IMR-90 (cell line): ENCODE data around the gene PIGM. TPM values are rescaled to one million over a fixed set of nuclear protein-coding genes. Genes with fewer than 3 reads are reported as not detected.

ENCODE experiments used
- ATAC-seq: fragments of 200-7000 bp; cut with Tn5 transposase; 2 replicates; pipeline ENCODE4 v1.9.1; 2020; ENCODE audit warnings: low read depth, mild to moderate bottlenecking, moderate library complexity
- BruUV-seq: library from RNA; stranded (reverse); fragments of 400-500 nt; replicated peaks from 2 replicates; lab custom pipeline; 2021; lab: Mats Ljungman, UMichigan
- CTCF ChIA-PET: fragments of 300-600 bp; formaldehyde crosslinking; extraction: SDS; loops from one replicate; lab custom pipeline; 2021; ENCODE audit warnings: antibody characterized with exemption; lab: Yijun Ruan, JAX
- POLR2A ChIA-PET: fragments of 300-600 bp; sonication (Branson Sonifier 250); formaldehyde crosslinking; loops from one replicate; lab custom pipeline; 2022; ENCODE audit warnings: antibody characterized with exemption; ENCODE audit not compliant: unreplicated experiment; lab: Charles Lee
- DNase-seq: peaks from one replicate; pipeline ENCODE4 v3.0.0; 2013
- H2AFZ ChIP-seq: replicated peaks from 2 replicates; pipeline ENCODE3; 2013; ENCODE audit warnings: low read length, mild to moderate bottlenecking; ENCODE audit not compliant: poor library complexity
- H2AK5ac ChIP-seq: 2 replicates; pipeline ENCODE4 v1.6.1; 2013; ENCODE audit warnings: low read depth, low read length, inconsistent platforms
- H2AK9ac ChIP-seq: replicated peaks from 2 replicates; pipeline ENCODE3; 2013; ENCODE audit warnings: mild to moderate bottlenecking, low read depth, low read length, moderate library complexity; ENCODE audit not compliant: poor library complexity
- H2BK120ac ChIP-seq: 2 replicates; pipeline ENCODE4 v1.6.1; 2013; ENCODE audit warnings: low read depth, low read length, inconsistent platforms
- H2BK15ac ChIP-seq: 3 replicates; pipeline ENCODE4 v1.6.1; 2013; ENCODE audit warnings: low read depth, low read length, inconsistent platforms
- H2BK20ac ChIP-seq: 2 replicates; pipeline ENCODE4 v1.6.1; 2013; ENCODE audit warnings: low read depth, mild to moderate bottlenecking, inconsistent platforms, low read length, moderate library complexity
- H2BK5ac ChIP-seq: 2 replicates; pipeline ENCODE4 v1.6.1; 2013; ENCODE audit warnings: mild to moderate bottlenecking, low read depth, low read length, inconsistent platforms; ENCODE audit not compliant: poor library complexity, severe bottlenecking
- H3K14ac ChIP-seq: replicated peaks from 2 replicates; pipeline ENCODE4 v1.6.1; 2013; ENCODE audit warnings: low read depth, low read length, inconsistent platforms
- H3K18ac ChIP-seq: 2 replicates; pipeline ENCODE4 v1.6.1; 2013; ENCODE audit warnings: low read depth, low read length, control low read depth
- H3K23ac ChIP-seq: 2 replicates; pipeline ENCODE4 v1.6.1; 2013; ENCODE audit warnings: low read depth, low read length, inconsistent platforms
- H3K27ac ChIP-seq: 2 replicates; pipeline ENCODE4 v1.5.1; 2013; ENCODE audit warnings: mild to moderate bottlenecking, control low read depth, low read length; ENCODE audit not compliant: insufficient read depth
- H3K27me3 ChIP-seq: 2 replicates; pipeline ENCODE4 v1.6.1; 2013; ENCODE audit warnings: low read length; ENCODE audit not compliant: control insufficient read depth, insufficient read depth
- H3K36me3 ChIP-seq: 2 replicates; pipeline ENCODE4 v1.6.1; 2013; ENCODE audit warnings: low read length, mixed read lengths; ENCODE audit not compliant: control insufficient read depth, insufficient read depth
- H3K4ac ChIP-seq: 2 replicates; pipeline ENCODE4 v1.6.1; 2013; ENCODE audit warnings: low read depth, low read length, inconsistent platforms
- H3K4me1 ChIP-seq: 2 replicates; pipeline ENCODE4 v1.6.1; 2013; ENCODE audit warnings: low read length, mixed read lengths; ENCODE audit not compliant: control insufficient read depth, insufficient read depth
- H3K4me2 ChIP-seq: 2 replicates; pipeline ENCODE4 v1.6.1; 2013; ENCODE audit warnings: low read depth, mild to moderate bottlenecking, control low read depth, low read length, moderate library complexity
- H3K4me3 ChIP-seq: 2 replicates; pipeline ENCODE4 v1.5.1; 2013; ENCODE audit warnings: low read depth, mild to moderate bottlenecking, control low read depth, low read length, moderate library complexity; ENCODE audit not compliant: insufficient read depth
- H3K56ac ChIP-seq: 2 replicates; pipeline ENCODE4 v1.6.1; 2013; ENCODE audit warnings: low read length, inconsistent platforms; ENCODE audit not compliant: insufficient read depth; ENCODE audit errors: extremely low read depth
- H3K79me1 ChIP-seq, 2 experiments: 2 replicates each; pipeline ENCODE4 v1.6.1; 2013; ENCODE audit warnings: low read length in 2 of 2, inconsistent platforms in 1 of 2, low read depth in 1 of 2
- H3K9ac ChIP-seq: 2 replicates; pipeline ENCODE4 v1.6.1; 2013; ENCODE audit warnings: low read depth, low read length, control low read depth
- H3K9me1 ChIP-seq: 2 replicates; pipeline ENCODE4 v1.6.1; 2013; ENCODE audit warnings: low read length, inconsistent platforms; ENCODE audit not compliant: insufficient read depth
- H3K9me3 ChIP-seq: 2 replicates; pipeline ENCODE4 v1.6.1; 2013; ENCODE audit warnings: low read length; ENCODE audit not compliant: control insufficient read depth, insufficient read depth
- H4K20me1 ChIP-seq: 2 replicates; pipeline ENCODE4 v1.6.1; 2013; ENCODE audit warnings: low read length, inconsistent platforms; ENCODE audit not compliant: insufficient read depth
- H4K5ac ChIP-seq: 2 replicates; pipeline ENCODE4 v1.6.1; 2013; ENCODE audit warnings: mild to moderate bottlenecking, low read depth, low read length, control low read depth
- H4K8ac ChIP-seq, 2 experiments: 2 replicates each; pipeline ENCODE4 v1.6.1; 2013; ENCODE audit warnings: low read depth in 2 of 2, low read length in 2 of 2, control low read depth in 1 of 2, inconsistent platforms in 1 of 2
- H4K91ac ChIP-seq: 2 replicates; pipeline ENCODE4 v1.6.1; 2013; ENCODE audit warnings: low read depth, low read length, inconsistent platforms; ENCODE audit not compliant: insufficient read depth
- BHLHE40 ChIP-seq: fragments of 150-350 bp; IDR thresholded peaks from 2 replicates; pipeline ENCODE4 v1.6.1; 2016; ENCODE audit warnings: mild to moderate bottlenecking, low read depth, low read length
- CEBPB ChIP-seq: IDR thresholded peaks from 2 replicates; pipeline ENCODE4 v1.6.1; 2012; ENCODE audit warnings: low read depth, low read length, improper control_type of control experiment
- CHD1 ChIP-seq: IDR thresholded peaks from 2 replicates; pipeline ENCODE4 v1.6.1; 2012; ENCODE audit warnings: low read depth, low read length, improper control_type of control experiment
- FOS ChIP-seq: fragments of 150-350 bp; IDR thresholded peaks from 2 replicates; pipeline ENCODE4 v1.6.1; 2016; ENCODE audit warnings: low read depth, low read length
- MAFK ChIP-seq: IDR thresholded peaks from 2 replicates; pipeline ENCODE4 v1.6.1; 2012; ENCODE audit warnings: low read depth, low read length, improper control_type of control experiment
- MAZ ChIP-seq: IDR thresholded peaks from 2 replicates; pipeline ENCODE4 v1.6.1; 2012; ENCODE audit warnings: low read depth, mild to moderate bottlenecking, low read length, improper control_type of control experiment, moderate library complexity, borderline replicate concordance
- MXI1 ChIP-seq: IDR thresholded peaks from 2 replicates; pipeline ENCODE4 v1.6.1; 2012; ENCODE audit warnings: low read depth, mild to moderate bottlenecking, low read length, moderate library complexity, borderline replicate concordance
- NFE2L2 ChIP-seq: fragments of 150-350 bp; IDR thresholded peaks from 2 replicates; pipeline ENCODE4 v1.6.1; 2016; ENCODE audit warnings: low read depth, mild to moderate bottlenecking, low read length
- POLR2A ChIP-seq: IDR thresholded peaks from 2 replicates; pipeline ENCODE4 v1.6.1; 2012; ENCODE audit warnings: mild to moderate bottlenecking, low read depth, low read length
- RAD21 ChIP-seq: IDR thresholded peaks from 2 replicates; pipeline ENCODE4 v1.6.1; 2012; ENCODE audit warnings: low read length, improper control_type of control experiment
- RCOR1 ChIP-seq: IDR thresholded peaks from 2 replicates; pipeline ENCODE4 v1.6.1; 2012; ENCODE audit warnings: mild to moderate bottlenecking, low read length, improper control_type of control experiment; ENCODE audit not compliant: insufficient replicate concordance
- RFX5 ChIP-seq: IDR thresholded peaks from 2 replicates; pipeline ENCODE4 v1.8.0; 2012; ENCODE audit warnings: low read depth, mild to moderate bottlenecking, low read length, moderate library complexity
- SMC3 ChIP-seq: fragments of 150-350 bp; IDR thresholded peaks from 2 replicates; pipeline ENCODE4 v1.6.1; 2016; ENCODE audit warnings: low read depth, mild to moderate bottlenecking, antibody characterized with exemption, low read length, moderate library complexity
- WGBS, 2 experiments: methylation state at CpG; one replicate each; pipeline versions ENCODE4 v1.1.5 to v1.1.7; 2013; ENCODE audit warnings: missing lambda C conversion rate in 2 of 2; ENCODE audit not compliant: insufficient read length in 1 of 2; ENCODE audit errors: extremely low coverage in 2 of 2; 5-methylcytosine and 5-hydroxymethylcytosine counted together
- dilution Hi-C: fragments of 300-500 bp; cut with HindIII; formaldehyde crosslinking; loops from one replicate; pipeline ENCODE4 v1.14.3; 2018; ENCODE audit warnings: low sequenced_read_pairs; ENCODE audit not compliant: unreplicated experiment
- in situ Hi-C: fragments of 300-500 bp; cut with MboI; formaldehyde crosslinking; loops from 3 replicates; pipeline ENCODE4 v1.14.3; 2019; ENCODE audit warnings: low sequenced_read_pairs, inconsistent platforms, mixed read lengths
- intact Hi-C: fragments of 100-400 bp; cut with micrococcal nuclease; formaldehyde crosslinking; loops from 2 replicates; pipeline ENCODE4 v1.10.0; 2022
- polyA plus RNA-seq, 3 experiments: library from polyadenylated mRNA; depleted of rRNA; stranded (reverse); fragments of >200 nt; gene quantifications; 2 replicates each; pipeline ENCODE4 v1.2.3, GENCODE V29; 2012; ENCODE audit warnings: low replicate concordance in 1 of 3
- total RNA-seq: library from RNA; depleted of rRNA; stranded (reverse); fragments of >200 nt; gene quantifications from 2 replicates; pipeline ENCODE4 v1.2.3, GENCODE V29; 2012
- TF ChIP-seq, protein P1 (sequence below): fragments of 150-350 bp; IDR thresholded peaks from 2 replicates; pipeline ENCODE4 v1.6.1; 2016; ENCODE audit warnings: low read depth, mild to moderate bottlenecking, low read length, moderate library complexity, borderline replicate concordance
- TF ChIP-seq, protein P2 (sequence below): conservative IDR thresholded peaks from 2 replicates; pipeline ENCODE4 v1.5.1; 2012; ENCODE audit warnings: mild to moderate bottlenecking, low read depth, low read length, improper control_type of control experiment
- TF ChIP-seq, protein P3 (sequence below): fragments of 150-350 bp; IDR thresholded peaks from 2 replicates; pipeline ENCODE4 v1.6.1; 2017; ENCODE audit warnings: mild to moderate bottlenecking, antibody characterized with exemption, low read length, low read depth

Gene PIGM
- total and polyA plus RNA-seq, 2 of the 4 experiments (the other 2 are of a cell fraction) = 2.9 TPM

DNA sequence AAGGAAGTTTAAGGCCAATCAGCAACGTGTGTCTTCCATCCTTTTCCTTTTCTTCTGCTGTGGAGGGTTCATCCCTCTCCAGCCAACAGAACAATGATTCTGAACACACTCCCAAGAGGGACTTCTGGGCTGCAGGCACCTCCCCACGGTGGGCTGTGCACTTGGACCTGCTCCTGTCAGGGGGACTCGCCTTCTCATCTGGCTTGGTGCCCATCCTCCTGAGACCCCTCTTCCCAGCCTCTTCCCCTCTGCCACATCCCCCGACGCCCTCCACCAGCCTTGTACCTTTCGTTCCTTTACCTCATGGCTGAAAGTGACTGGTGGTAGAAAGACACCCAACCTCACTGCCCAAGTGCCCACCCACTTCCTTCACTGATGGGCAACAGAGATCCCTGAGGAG is 51.7 kb downstream of the PIGM start:
- WGBS, 2 experiments = no CpG with 5 or more reads among the region's 6 CpGs
- H2BK15ac ChIP-seq = no peak overlapping the region
- no peak overlapping the region for H2AK5ac ChIP-seq
- H4K91ac ChIP-seq = no peak overlapping the region
- H3K4ac ChIP-seq = no peak overlapping the region
- H2AFZ ChIP-seq = no peak overlapping the region
- H3K56ac ChIP-seq = no peak overlapping the region
- H4K5ac ChIP-seq = no peak overlapping the region; the same call in 1 of the 2 replicates
- no peak overlapping the region for H3K27ac ChIP-seq
- H3K4me1 ChIP-seq = peaks cover 8% of the 10 kb centered on the region; the same call in 1 of the 2 replicates
- H2BK120ac ChIP-seq = no peak overlapping the region
- no peak overlapping the region for H2BK20ac ChIP-seq
- H3K9me1 ChIP-seq = no peaks in the 10 kb centered on the region
- no peak overlapping the region for H2BK5ac ChIP-seq
- no peak overlapping the region for H3K4me2 ChIP-seq
- no peaks in the 10 kb centered on the region for H4K20me1 ChIP-seq
- H3K9ac ChIP-seq = no peak overlapping the region
- peaks cover 26% of the 10 kb centered on the region for H3K27me3 ChIP-seq
- no peak overlapping the region for H3K4me3 ChIP-seq
- H3K9me3 ChIP-seq = no peaks in the 10 kb centered on the region
- in situ Hi-C loops (no loop called here), intact Hi-C loops (no loop called here), dilution Hi-C loops (no loop called here)
- DNase-seq (no peak), ATAC-seq (no peak)
- no peak overlapping the region for H4K8ac ChIP-seq
- H3K36me3 ChIP-seq = no peaks in the 10 kb centered on the region; the same call in 1 of the 2 replicates
- TF ChIP-seq, protein P1, sequence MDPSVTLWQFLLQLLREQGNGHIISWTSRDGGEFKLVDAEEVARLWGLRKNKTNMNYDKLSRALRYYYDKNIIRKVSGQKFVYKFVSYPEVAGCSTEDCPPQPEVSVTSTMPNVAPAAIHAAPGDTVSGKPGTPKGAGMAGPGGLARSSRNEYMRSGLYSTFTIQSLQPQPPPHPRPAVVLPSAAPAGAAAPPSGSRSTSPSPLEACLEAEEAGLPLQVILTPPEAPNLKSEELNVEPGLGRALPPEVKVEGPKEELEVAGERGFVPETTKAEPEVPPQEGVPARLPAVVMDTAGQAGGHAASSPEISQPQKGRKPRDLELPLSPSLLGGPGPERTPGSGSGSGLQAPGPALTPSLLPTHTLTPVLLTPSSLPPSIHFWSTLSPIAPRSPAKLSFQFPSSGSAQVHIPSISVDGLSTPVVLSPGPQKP = no peak
- TF ChIP-seq RFX5 (no peak), SMC3 (no peak), MAFK (no peak), BHLHE40 (no peak), NFE2L2 (no peak), RAD21 (no peak), MAZ (no peak), FOS (no peak), CEBPB (no peak), MXI1 (no peak), POLR2A (no peak), CHD1 (no peak), RCOR1 (no peak)
- TF ChIP-seq, protein P2, sequence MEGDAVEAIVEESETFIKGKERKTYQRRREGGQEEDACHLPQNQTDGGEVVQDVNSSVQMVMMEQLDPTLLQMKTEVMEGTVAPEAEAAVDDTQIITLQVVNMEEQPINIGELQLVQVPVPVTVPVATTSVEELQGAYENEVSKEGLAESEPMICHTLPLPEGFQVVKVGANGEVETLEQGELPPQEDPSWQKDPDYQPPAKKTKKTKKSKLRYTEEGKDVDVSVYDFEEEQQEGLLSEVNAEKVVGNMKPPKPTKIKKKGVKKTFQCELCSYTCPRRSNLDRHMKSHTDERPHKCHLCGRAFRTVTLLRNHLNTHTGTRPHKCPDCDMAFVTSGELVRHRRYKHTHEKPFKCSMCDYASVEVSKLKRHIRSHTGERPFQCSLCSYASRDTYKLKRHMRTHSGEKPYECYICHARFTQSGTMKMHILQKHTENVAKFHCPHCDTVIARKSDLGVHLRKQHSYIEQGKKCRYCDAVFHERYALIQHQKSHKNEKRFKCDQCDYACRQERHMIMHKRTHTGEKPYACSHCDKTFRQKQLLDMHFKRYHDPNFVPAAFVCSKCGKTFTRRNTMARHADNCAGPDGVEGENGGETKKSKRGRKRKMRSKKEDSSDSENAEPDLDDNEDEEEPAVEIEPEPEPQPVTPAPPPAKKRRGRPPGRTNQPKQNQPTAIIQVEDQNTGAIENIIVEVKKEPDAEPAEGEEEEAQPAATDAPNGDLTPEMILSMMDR = no peak
- TF ChIP-seq, protein P3, sequence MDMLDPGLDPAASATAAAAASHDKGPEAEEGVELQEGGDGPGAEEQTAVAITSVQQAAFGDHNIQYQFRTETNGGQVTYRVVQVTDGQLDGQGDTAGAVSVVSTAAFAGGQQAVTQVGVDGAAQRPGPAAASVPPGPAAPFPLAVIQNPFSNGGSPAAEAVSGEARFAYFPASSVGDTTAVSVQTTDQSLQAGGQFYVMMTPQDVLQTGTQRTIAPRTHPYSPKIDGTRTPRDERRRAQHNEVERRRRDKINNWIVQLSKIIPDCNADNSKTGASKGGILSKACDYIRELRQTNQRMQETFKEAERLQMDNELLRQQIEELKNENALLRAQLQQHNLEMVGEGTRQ = no peak
- BruUV-seq = no TSS peak
- CTCF ChIA-PET = interaction anchor here (0.6 kb wide), 1 partner anchor 1989 kb away, joined by 3 read pairs; no protein-coding TSS in a partner anchor
- H3K23ac ChIP-seq = no peak overlapping the region
- H3K79me1 ChIP-seq = no peaks in the 10 kb centered on the region
- POLR2A ChIA-PET = no interaction called here
- no peak overlapping the region for H2AK9ac ChIP-seq
- no peak overlapping the region for H3K14ac ChIP-seq
- no peak overlapping the region for H3K18ac ChIP-seq
